Tibial nerve (tissue), 4 donors: ENCODE results near the gene NTNG1.

Source experiments
- CTCF ChIP-seq, 5 experiments: fragments of 200-600 bp in 3 of 5; fragments of 450-650 bp in 2 of 5; sonication (generic) in 3 of 5; IDR thresholded peaks; one replicate each; pipeline ENCODE4 v1.5.1; 2016 to 2019; ENCODE audit warnings: antibody characterized with exemption in 5 of 5, mild to moderate bottlenecking in 3 of 5, moderate library complexity in 2 of 5
- EP300 ChIP-seq, 2 donors: sonication (generic); formaldehyde crosslinking; IDR thresholded peaks; one replicate each; pipeline ENCODE4 v1.6.1; 2017; ENCODE audit warnings: antibody characterized with exemption in 2 of 2, mild to moderate bottlenecking in 1 of 2

GRCh38 chr1:107122225-107122624 is 18.6 kb upstream of the NTNG1 start:
- TF ChIP-seq EP300 (IDR thresholded peaks at IDR 0.05) (no peak), CTCF (IDR thresholded peaks at IDR 0.05) (no peak)
